Right renal pelvis (tissue), 4 donors: ENCODE measurements around the gene PITPNM3. TPM values are rescaled to one million over a fixed set of nuclear protein-coding genes. Genes with fewer than 3 reads are reported as not detected.
"Not testable (repeated sequence)": the region's sequence is repeated elsewhere in the genome, so short reads cannot be mapped to it uniquely, and the experiment has no call there.

Experiments used
- DNase-seq, 4 donors: peaks; one replicate each; pipeline ENCODE4 v3.0.0-alpha.2; 2013; ENCODE audit warnings: low read depth in 4 of 4, low spot score in 3 of 4, missing footprints in 1 of 4
- polyA plus RNA-seq, 4 donors: library from polyadenylated mRNA; unstranded; fragments of 120-200 nt; gene quantifications; one replicate each; pipeline ENCODE4 v1.2.1, GENCODE V29; 2013; ENCODE audit not compliant: insufficient read length in 4 of 4

The PITPNM3 gene
- polyA plus RNA-seq: 10 to 100 TPM in 1 of 4 donors, 1 to 10 TPM in 3; 8.0 to 11.2 (median 9.1) TPM

- no peak for DNase-seq
These were observed at the start of gene PITPNM3 for GRCh38 chr17:6556121-6557039. Gene PITPNM3 (minus strand): TSS chr17:6556555. CDS start chr17:6556406, 149 bp downstream.

- no peak for DNase-seq
These were observed 48.8 kb upstream of the PITPNM3 start for GRCh38 chr17:6605142-6605541.

- DNase-seq: peak in 2 of 4 donors; percentile 9 to 12
These were observed 47.5 kb upstream of the PITPNM3 start for GRCh38 chr17:6603744-6604325.

GRCh38 chr17:6602141-6602540 lies 45.8 kb upstream of the PITPNM3 start:
- DNase-seq: no peak

- DNase-seq: no peak
These were observed 43.0 kb upstream of the PITPNM3 start for GRCh38 chr17:6599364-6599763.

- no peak for DNase-seq
These were observed 41.4 kb upstream of the PITPNM3 start for GRCh38 chr17:6597727-6598126.

- no peak for DNase-seq
These were observed 40.6 kb upstream of the PITPNM3 start for GRCh38 chr17:6596941-6597340.

- no peak for DNase-seq
These were observed 40.2 kb upstream of the PITPNM3 start for GRCh38 chr17:6596511-6596910.

GRCh38 chr17:6596081-6596480 lies 39.7 kb upstream of the PITPNM3 start:
- no peak for DNase-seq

- not testable (repeated sequence) for DNase-seq
These were observed 37.0 kb upstream of the PITPNM3 start for GRCh38 chr17:6593371-6593770.

- no peak for DNase-seq
These were observed 35.8 kb upstream of the PITPNM3 start for GRCh38 chr17:6592173-6592572.

- no peak for DNase-seq
These were observed 35.3 kb upstream of the PITPNM3 start for GRCh38 chr17:6591599-6592158.

- DNase-seq: no peak
These were observed 33.1 kb upstream of the PITPNM3 start for GRCh38 chr17:6589266-6589946.

- no peak for DNase-seq
These were observed 31.8 kb upstream of the PITPNM3 start for GRCh38 chr17:6588165-6588564.

GRCh38 chr17:6587310-6587709 lies 31.0 kb upstream of the PITPNM3 start:
- no peak for DNase-seq

GRCh38 chr17:6583411-6583810 lies 27.1 kb upstream of the PITPNM3 start:
- DNase-seq: no peak

GRCh38 chr17:6580625-6581024 lies 24.3 kb upstream of the PITPNM3 start:
- DNase-seq: no peak

GRCh38 chr17:6578491-6578890 lies 22.1 kb upstream of the PITPNM3 start:
- no peak for DNase-seq

- no peak for DNase-seq
These were observed 21.4 kb upstream of the PITPNM3 start for GRCh38 chr17:6577686-6578263.

- DNase-seq: no peak
These were observed 19.9 kb upstream of the PITPNM3 start for GRCh38 chr17:6576038-6576785.
